HEK293 (cell line): Measurements from ENCODE around the gene KIF20A.

Experiments used
- CTCF ChIA-PET: fragments of 350-600 bp; formaldehyde crosslinking; extraction: SDS; loops from one replicate; lab custom pipeline; 2021; ENCODE audit warnings: antibody characterized with exemption; lab: Yijun Ruan, JAX
- POLR2A ChIA-PET: fragments of 300-600 bp; formaldehyde crosslinking; extraction: SDS; loops from one replicate; lab custom pipeline; 2020; ENCODE audit warnings: antibody characterized with exemption, inconsistent platforms; lab: Yijun Ruan, JAX
- H3K27ac ChIP-seq: fragments of 200-500 bp; sonication (Bioruptor generic); 2 replicates; pipeline ENCODE4 v1.5.1; 2014; ENCODE audit warnings: low read depth, low read length, control low read depth, inconsistent platforms; ENCODE audit errors: extremely low read depth
- H3K36me3 ChIP-seq, 2 experiments: fragments of 200-500 bp in 1 of 2; sonication (Bioruptor generic) in 1 of 2; 1 replicate in 1 of 2; 2 replicates in 1 of 2; pipeline ENCODE4 v1.5.1; 2014 to 2017; ENCODE audit warnings: inconsistent platforms in 2 of 2, low read length in 2 of 2; ENCODE audit not compliant: control insufficient read depth in 2 of 2, insufficient read depth in 1 of 2
- H3K4me1 ChIP-seq: fragments of 200-500 bp; sonication (Bioruptor generic); 2 replicates; pipeline ENCODE4 v1.5.1; 2014; ENCODE audit warnings: mild to moderate bottlenecking, low read length, inconsistent platforms; ENCODE audit not compliant: control insufficient read depth, insufficient read depth
- H3K4me3 ChIP-seq: 2 replicates; pipeline ENCODE4 v1.5.1; 2011; ENCODE audit warnings: low read depth, mild to moderate bottlenecking, control low read depth, low read length, moderate library complexity
- H3K9me3 ChIP-seq: fragments of 200-500 bp; sonication (Bioruptor generic); 2 replicates; pipeline ENCODE4 v1.5.1; 2014; ENCODE audit warnings: low read depth, low read length, inconsistent platforms; ENCODE audit not compliant: control insufficient read depth, insufficient read depth
- BCL11A ChIP-seq: fragments of 450-650 bp; formaldehyde crosslinking; IDR thresholded peaks from 2 replicates; pipeline ENCODE4 v1.5.1; 2016; ENCODE audit warnings: low read depth, missing biosample characterization, missing genetic modification characterization
- KLF17 ChIP-seq: fragments of 450-650 bp; formaldehyde crosslinking; IDR thresholded peaks from 2 replicates; pipeline ENCODE4 v1.5.1; 2016; ENCODE audit warnings: missing biosample characterization, missing genetic modification characterization
- KLF7 ChIP-seq: fragments of 450-650 bp; formaldehyde crosslinking; IDR thresholded peaks from 2 replicates; pipeline ENCODE4 v1.5.1; 2016; ENCODE audit warnings: missing biosample characterization, missing genetic modification characterization, borderline replicate concordance
- PATZ1 ChIP-seq: fragments of 450-650 bp; formaldehyde crosslinking; IDR thresholded peaks from 2 replicates; pipeline ENCODE4 v1.5.1; 2016; ENCODE audit warnings: missing biosample characterization, missing genetic modification characterization
- PRDM10 ChIP-seq: fragments of 450-650 bp; formaldehyde crosslinking; IDR thresholded peaks from 2 replicates; pipeline ENCODE4 v1.5.1; 2016; ENCODE audit warnings: missing biosample characterization, missing genetic modification characterization
- SP2 ChIP-seq: fragments of 450-650 bp; formaldehyde crosslinking; IDR thresholded peaks from 2 replicates; pipeline ENCODE4 v1.5.1; 2016; ENCODE audit warnings: missing biosample characterization, missing genetic modification characterization
- SP7 ChIP-seq: fragments of 450-650 bp; formaldehyde crosslinking; IDR thresholded peaks from 2 replicates; pipeline ENCODE4 v1.5.1; 2016; ENCODE audit warnings: missing biosample characterization, missing genetic modification characterization
- TRIM28 ChIP-seq: IDR thresholded peaks from 2 replicates; pipeline ENCODE4 v1.6.1; 2011; ENCODE audit warnings: low read length, control low read depth, borderline replicate concordance
- ZBTB44 ChIP-seq: fragments of 450-650 bp; IDR thresholded peaks from 2 replicates; pipeline ENCODE4 v1.5.1; 2018; ENCODE audit warnings: missing biosample characterization, mild to moderate bottlenecking, missing genetic modification characterization
- ZBTB6 ChIP-seq: fragments of 450-650 bp; formaldehyde crosslinking; IDR thresholded peaks from 2 replicates; pipeline ENCODE4 v1.5.1; 2017; ENCODE audit warnings: missing biosample characterization, missing genetic modification characterization
- ZFHX2 ChIP-seq: fragments of 450-650 bp; formaldehyde crosslinking; conservative IDR thresholded peaks from 2 replicates; pipeline ENCODE4 v1.5.1; 2016; ENCODE audit warnings: missing biosample characterization, missing genetic modification characterization
- ZNF18 ChIP-seq: fragments of 450-650 bp; formaldehyde crosslinking; IDR thresholded peaks from 2 replicates; pipeline ENCODE4 v1.5.1; 2016; ENCODE audit warnings: missing biosample characterization, missing genetic modification characterization
- ZNF266 ChIP-seq: fragments of 450-650 bp; formaldehyde crosslinking; IDR thresholded peaks from 2 replicates; pipeline ENCODE4 v1.5.1; 2016; ENCODE audit warnings: missing biosample characterization, missing genetic modification characterization, low read depth
- ZNF449 ChIP-seq: fragments of 450-650 bp; formaldehyde crosslinking; IDR thresholded peaks from 2 replicates; pipeline ENCODE4 v1.5.1; 2017; ENCODE audit warnings: missing biosample characterization, mild to moderate bottlenecking, missing genetic modification characterization, moderate library complexity
- ZNF514 ChIP-seq: fragments of 450-650 bp; formaldehyde crosslinking; IDR thresholded peaks from 2 replicates; pipeline ENCODE4 v1.5.1; 2016; ENCODE audit warnings: missing biosample characterization, missing genetic modification characterization
- ZNF560 ChIP-seq: fragments of 450-650 bp; formaldehyde crosslinking; IDR thresholded peaks from 2 replicates; pipeline ENCODE4 v1.5.1; 2017; ENCODE audit warnings: missing biosample characterization, missing genetic modification characterization, borderline replicate concordance
- ZNF629 ChIP-seq: fragments of 450-650 bp; formaldehyde crosslinking; IDR thresholded peaks from 2 replicates; pipeline ENCODE4 v1.5.1; 2017; ENCODE audit warnings: missing biosample characterization, missing genetic modification characterization
- ZNF76 ChIP-seq: fragments of 450-650 bp; formaldehyde crosslinking; IDR thresholded peaks from 2 replicates; pipeline ENCODE4; 2016; ENCODE audit warnings: low read depth, missing biosample characterization, missing genetic modification characterization, borderline replicate concordance
- ZNF768 ChIP-seq: fragments of 450-650 bp; formaldehyde crosslinking; IDR thresholded peaks from 2 replicates; pipeline ENCODE4 v1.5.1; 2018; ENCODE audit warnings: missing biosample characterization, mild to moderate bottlenecking, missing genetic modification characterization

Gene KIF20A

GRCh38 chr5:138178516-138179276, at the start of gene KIF20A, which contains the start of gene BRD8 (continued):
- peak; percentile 43; the same call in 1 of the 2 replicates for TF ChIP-seq ZNF449
- TF ChIP-seq ZNF514, result no peak
- peak; percentile 74 for TF ChIP-seq PRDM10 (tag by site-specific recombination)
- TF ChIP-seq ZNF629 (tag by site-specific recombination), result peak; percentile 56
- TF ChIP-seq ZFHX2, result peak; percentile 76
- TF ChIP-seq BCL11A (tag by site-specific recombination), result no peak
- peak; percentile 97 for TF ChIP-seq ZNF76 (tag by site-specific recombination)
- peak; percentile 84 for TF ChIP-seq TRIM28
- no peak for TF ChIP-seq ZNF768
- 0 out of 2 replicates have a peak, but pooled peaks have one; percentile 45 for TF ChIP-seq KLF17
- TF ChIP-seq ZBTB44, result no peak; the same call in 1 of the 2 replicates
- TF ChIP-seq SP2 (tag by site-specific recombination), result peak; percentile 91
- TF ChIP-seq ZNF266 (tag by site-specific recombination), result no peak
- TF ChIP-seq ZNF18 (tag by site-specific recombination), result peak; percentile 90

GRCh38 chr5:138129347-138129746, 49.6 kb upstream of the KIF20A start:
- Histone ChIP-seq H3K4me3 (no peak overlapping the region), H3K27ac (peak overlapping the region; percentile 22; the same call in 1 of the 2 replicates), H3K9me3 (no peaks in the 10 kb centered on the region), H3K36me3 (no peaks in the 10 kb centered on the region), H3K4me1 (peaks cover 12% of the 10 kb centered on the region)
- ChIA-PET POLR2A (interaction anchor here (0.7 kb wide), 1 partner anchor 104 kb away, joined by 3 read pairs; no protein-coding TSS in a partner anchor), CTCF (interaction anchor here (0.6 to 6.7 kb wide), 10 partner anchors 11 to 458 kb away, joined by 3 to 54 read pairs (median 4); partner anchors contain the start of gene WNT8A)
- peak; percentile 99 for TF ChIP-seq SP7
- no peak for TF ChIP-seq ZNF560
- no peak for TF ChIP-seq PATZ1 (tag by site-specific recombination)
- TF ChIP-seq KLF7 (tag by site-specific recombination), result 0 out of 2 replicates have a peak, but pooled peaks have one; percentile 35
- no peak for TF ChIP-seq ZBTB6 (tag by site-specific recombination)
